ENCODE data around the gene CEMIP2. TPM values are rescaled to one million over a fixed set of nuclear protein-coding genes. Genes with fewer than 3 reads are reported as not detected.

Gene CEMIP2
- total RNA-seq, 2 donors from 2014 or later: 20.4 to 86.5 TPM

DNA sequence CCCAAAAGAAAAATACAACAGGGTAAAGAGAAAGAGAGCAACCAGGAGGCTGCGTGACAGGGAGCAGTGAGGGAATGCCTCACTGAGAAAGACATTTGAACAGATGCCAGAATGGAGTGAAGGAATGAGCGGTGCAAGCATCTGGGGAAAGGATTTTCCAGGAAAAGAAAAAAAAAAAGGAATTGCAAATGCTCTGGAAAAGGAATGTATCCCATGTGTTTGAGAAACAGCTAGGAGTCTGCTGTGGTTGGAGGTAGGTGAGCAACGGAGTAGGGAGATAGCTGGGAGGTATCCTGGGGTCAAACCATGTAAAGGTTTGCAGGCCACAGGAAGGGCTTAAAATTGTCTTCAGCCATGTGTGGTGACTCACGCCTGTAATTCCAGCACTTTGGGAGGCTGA, 23.6 kb upstream of the CEMIP2 start:
- no peak overlapping the region for H3K27ac ChIP-seq
- WGBS: 85% methylated on average over 4 of the region's 4 CpGs
- no peaks in the 10 kb centered on the region for H3K4me1 ChIP-seq (replicated peaks)
- no peaks in the 10 kb centered on the region for H3K27me3 ChIP-seq (replicated peaks; ENCODE audit: insufficient read depth)
- intact Hi-C loops (cut with DNase I): no loop called here
- H3K4me3 ChIP-seq: no peak overlapping the region
- H3K36me3 ChIP-seq: no peaks in the 10 kb centered on the region
- no peak for DNase-seq (ENCODE audit: low spot score)
- TF ChIP-seq, protein P1, sequence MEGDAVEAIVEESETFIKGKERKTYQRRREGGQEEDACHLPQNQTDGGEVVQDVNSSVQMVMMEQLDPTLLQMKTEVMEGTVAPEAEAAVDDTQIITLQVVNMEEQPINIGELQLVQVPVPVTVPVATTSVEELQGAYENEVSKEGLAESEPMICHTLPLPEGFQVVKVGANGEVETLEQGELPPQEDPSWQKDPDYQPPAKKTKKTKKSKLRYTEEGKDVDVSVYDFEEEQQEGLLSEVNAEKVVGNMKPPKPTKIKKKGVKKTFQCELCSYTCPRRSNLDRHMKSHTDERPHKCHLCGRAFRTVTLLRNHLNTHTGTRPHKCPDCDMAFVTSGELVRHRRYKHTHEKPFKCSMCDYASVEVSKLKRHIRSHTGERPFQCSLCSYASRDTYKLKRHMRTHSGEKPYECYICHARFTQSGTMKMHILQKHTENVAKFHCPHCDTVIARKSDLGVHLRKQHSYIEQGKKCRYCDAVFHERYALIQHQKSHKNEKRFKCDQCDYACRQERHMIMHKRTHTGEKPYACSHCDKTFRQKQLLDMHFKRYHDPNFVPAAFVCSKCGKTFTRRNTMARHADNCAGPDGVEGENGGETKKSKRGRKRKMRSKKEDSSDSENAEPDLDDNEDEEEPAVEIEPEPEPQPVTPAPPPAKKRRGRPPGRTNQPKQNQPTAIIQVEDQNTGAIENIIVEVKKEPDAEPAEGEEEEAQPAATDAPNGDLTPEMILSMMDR (IDR thresholded peaks at IDR 0.05): no peak
- TF ChIP-seq POLR2AphosphoS5 (IDR thresholded peaks at IDR 0.05) (no peak), POLR2A (IDR thresholded peaks at IDR 0.05) (no peak)
- H3K9me3 ChIP-seq: no peaks in the 10 kb centered on the region

DNA sequence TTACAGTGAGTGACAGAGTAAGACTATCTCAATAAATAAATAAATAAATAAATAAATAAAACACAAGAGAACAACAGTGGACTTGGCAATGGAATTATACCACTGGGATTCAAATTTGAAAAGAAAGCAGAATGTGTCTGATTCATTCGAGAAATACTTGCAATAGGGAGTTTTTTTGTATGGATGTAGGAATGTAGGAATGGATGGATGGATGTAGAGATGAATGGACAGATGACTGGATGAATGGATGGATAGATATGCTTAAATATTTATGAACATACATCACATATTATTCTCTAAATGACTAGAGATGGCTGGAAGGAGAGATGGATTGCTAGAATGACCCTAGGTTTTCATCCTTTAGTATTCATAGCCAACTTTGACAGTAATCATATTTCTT, 22.0 kb upstream of the CEMIP2 start:
- Histone ChIP-seq H3K27me3 (replicated peaks; ENCODE audit: insufficient read depth) (no peaks in the 10 kb centered on the region), H3K4me3 (no peak overlapping the region), H3K4me1 (replicated peaks) (no peaks in the 10 kb centered on the region), H3K36me3 (no peaks in the 10 kb centered on the region), H3K27ac (no peak overlapping the region), H3K9me3 (no peaks in the 10 kb centered on the region)
- intact Hi-C loops (cut with DNase I): no loop called here
- no peak for DNase-seq (ENCODE audit: low spot score)
- WGBS: 98% methylated on average over 1 of the region's 1 CpG
- TF ChIP-seq, protein P1 (IDR thresholded peaks at IDR 0.05): no peak
- TF ChIP-seq POLR2AphosphoS5 (IDR thresholded peaks at IDR 0.05): no peak
- no peak for TF ChIP-seq POLR2A (IDR thresholded peaks at IDR 0.05)

DNA sequence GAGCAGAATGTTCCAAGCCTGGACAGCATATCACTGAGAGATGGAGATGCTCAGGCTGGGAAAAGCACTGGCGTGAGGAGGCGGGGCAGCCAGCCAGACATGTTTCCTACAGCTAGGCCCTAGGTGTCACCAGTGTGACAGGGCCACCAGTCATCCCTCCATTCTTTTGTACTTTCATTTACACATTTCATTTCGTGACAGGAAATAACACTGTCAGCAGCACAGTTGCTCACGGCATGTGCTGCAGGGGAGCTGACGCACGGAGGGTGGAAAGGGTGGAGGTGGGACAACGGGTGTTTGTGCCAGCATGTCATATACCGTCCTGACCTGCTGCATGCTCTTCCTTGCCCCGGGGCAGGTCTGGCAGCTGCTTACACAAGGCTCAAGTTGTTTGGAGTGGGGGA, 14.8 kb upstream of the CEMIP2 start:
- Histone ChIP-seq H3K4me3 (no peak overlapping the region), H3K4me1 (replicated peaks) (no peaks in the 10 kb centered on the region), H3K36me3 (no peaks in the 10 kb centered on the region), H3K9me3 (no peaks in the 10 kb centered on the region), H3K27me3 (replicated peaks; ENCODE audit: insufficient read depth) (no peaks in the 10 kb centered on the region), H3K27ac (no peak overlapping the region)
- 41% methylated on average over 9 of the region's 9 CpGs for WGBS
- DNase-seq (ENCODE audit: low spot score): no peak
- intact Hi-C loops (cut with DNase I): no loop called here
- no peak for TF ChIP-seq POLR2AphosphoS5 (IDR thresholded peaks at IDR 0.05)
- TF ChIP-seq, protein P1 (IDR thresholded peaks at IDR 0.05): no peak
- no peak for TF ChIP-seq POLR2A (IDR thresholded peaks at IDR 0.05)

DNA sequence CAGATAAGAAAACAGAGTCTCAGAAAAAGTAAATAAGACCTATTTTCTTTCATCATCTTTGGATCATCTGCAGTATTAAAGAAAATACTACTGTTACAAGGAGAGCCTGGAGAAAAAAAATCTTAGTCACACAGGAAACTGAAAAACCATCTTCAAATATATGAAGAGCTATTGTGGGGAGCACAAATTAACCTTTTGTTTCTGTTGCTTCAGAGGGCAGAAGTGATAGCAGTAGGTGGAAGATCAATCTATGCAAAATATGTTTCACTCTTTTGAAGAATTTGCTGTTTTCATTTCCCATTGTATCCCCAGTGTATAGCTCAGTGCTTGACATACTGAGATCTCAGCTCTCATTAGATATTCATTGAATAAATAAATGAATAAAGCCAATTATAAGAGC, 13.1 kb upstream of the CEMIP2 start:
- H3K36me3 ChIP-seq: no peaks in the 10 kb centered on the region
- H3K9me3 ChIP-seq: no peaks in the 10 kb centered on the region
- intact Hi-C loops (cut with DNase I): no loop called here
- no peak for DNase-seq (ENCODE audit: low spot score)
- H3K27ac ChIP-seq: no peak overlapping the region
- H3K4me1 ChIP-seq (replicated peaks): no peaks in the 10 kb centered on the region
- TF ChIP-seq POLR2A (IDR thresholded peaks at IDR 0.05) (no peak), POLR2AphosphoS5 (IDR thresholded peaks at IDR 0.05) (no peak)
- TF ChIP-seq, protein P1 (IDR thresholded peaks at IDR 0.05): no peak
- no peaks in the 10 kb centered on the region for H3K27me3 ChIP-seq (replicated peaks; ENCODE audit: insufficient read depth)
- no peak overlapping the region for H3K4me3 ChIP-seq

DNA sequence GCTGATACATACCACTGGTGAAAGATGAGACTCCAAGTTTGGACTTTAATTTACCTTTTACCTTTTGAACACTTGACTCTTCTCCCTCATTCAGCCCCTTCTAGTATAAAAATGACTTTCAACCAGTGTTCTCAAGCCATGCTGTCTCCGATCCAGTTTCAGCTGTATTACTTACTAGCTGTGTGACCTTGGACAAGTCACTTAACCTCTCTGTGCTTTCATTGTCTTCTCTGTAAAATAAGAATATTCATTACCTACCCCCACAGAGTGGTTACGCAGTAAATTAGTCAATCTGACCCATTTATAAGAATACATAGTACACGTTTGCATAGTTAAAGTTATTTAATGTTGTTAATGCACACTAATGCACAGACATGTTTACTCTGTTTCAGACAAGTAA, 12.6 kb upstream of the CEMIP2 start:
- Histone ChIP-seq H3K27ac (no peak overlapping the region), H3K4me1 (replicated peaks) (no peaks in the 10 kb centered on the region), H3K27me3 (replicated peaks; ENCODE audit: insufficient read depth) (no peaks in the 10 kb centered on the region), H3K9me3 (no peaks in the 10 kb centered on the region), H3K4me3 (no peak overlapping the region), H3K36me3 (no peaks in the 10 kb centered on the region)
- TF ChIP-seq, protein P1 (IDR thresholded peaks at IDR 0.05): no peak
- TF ChIP-seq POLR2A (IDR thresholded peaks at IDR 0.05) (no peak), POLR2AphosphoS5 (IDR thresholded peaks at IDR 0.05) (no peak)
- intact Hi-C loops (cut with DNase I): no loop called here
- 86% methylated on average over 3 of the region's 3 CpGs for WGBS
- no peak for DNase-seq (ENCODE audit: low spot score)

Measured in prostate gland (tissue), 2 donors.